HG03558 (cell line): ENCODE data around the gene PSEN2.
"Not testable (repeated sequence)": the region's sequence is repeated elsewhere in the genome, so short reads cannot be mapped to it uniquely, and the experiment has no call there.

ENCODE experiments used
- ATAC-seq: cut with Tn5 transposase; IDR thresholded peaks from one replicate; pipeline ENCODE4 v1.9.1; 2021; ENCODE audit warnings: moderate number of reproducible peaks; ENCODE audit not compliant: unreplicated experiment; ENCODE audit errors: extremely low read depth

PSEN2 gene

GRCh38 chr1:226904772-226905171, 34.4 kb downstream of the PSEN2 start:
- ATAC-seq = no peak

GRCh38 chr1:226908419-226908818, 38.0 kb downstream of the PSEN2 start:
- ATAC-seq = no peak

GRCh38 chr1:226908913-226909312, 38.5 kb downstream of the PSEN2 start:
- ATAC-seq = no peak

- no peak for ATAC-seq
Measured at GRCh38 chr1:226912587-226913176, 42.3 kb downstream of the PSEN2 start.

- ATAC-seq = peak; percentile 7
Measured at GRCh38 chr1:226915672-226915995, 45.2 kb downstream of the PSEN2 start.

- no peak for ATAC-seq
Measured at GRCh38 chr1:226916497-226916896, 46.1 kb downstream of the PSEN2 start.

GRCh38 chr1:226919587-226919986, 49.2 kb downstream of the PSEN2 start:
- no peak for ATAC-seq

- ATAC-seq = no peak
Measured at GRCh38 chr1:226919995-226920394, 49.6 kb downstream of the PSEN2 start.

GRCh38 chr1:226920446-226920894, 50.1 kb downstream of the PSEN2 start:
- ATAC-seq = no peak

- no peak for ATAC-seq
Measured at GRCh38 chr1:226921504-226921903, 51.1 kb downstream of the PSEN2 start.

- ATAC-seq = not testable (repeated sequence)
Measured at GRCh38 chr1:226929260-226930111, 59.1 kb downstream of the PSEN2 start.

- no peak for ATAC-seq
Measured at GRCh38 chr1:226934483-226935237, 64.2 kb downstream of the PSEN2 start.

GRCh38 chr1:226937940-226938725, 67.7 kb downstream of the PSEN2 start:
- ATAC-seq = no peak

- ATAC-seq = no peak
Measured at GRCh38 chr1:226938903-226939437, 68.6 kb downstream of the PSEN2 start.

- peak; percentile 4 for ATAC-seq
Measured at GRCh38 chr1:226939438-226940028, 69.1 kb downstream of the PSEN2 start.

- ATAC-seq = peak; percentile 95
Measured at GRCh38 chr1:226940029-226940805, 69.8 kb downstream of the PSEN2 start, which contains the start of gene COQ8A. COQ8A (plus strand) TSS chr1:226940294; CDS start chr1:226961386, 21,092 bp downstream.

- no peak for ATAC-seq
Measured at GRCh38 chr1:226940806-226941067, 70.3 kb downstream of the PSEN2 start.

GRCh38 chr1:226942392-226942791, 72.0 kb downstream of the PSEN2 start:
- ATAC-seq = no peak

- ATAC-seq = no peak
Measured at GRCh38 chr1:226943156-226943555, 72.7 kb downstream of the PSEN2 start.
